Left lung (tissue), 10 donors: ENCODE data around the gene HAGHL. TPM values are rescaled to one million over a fixed set of nuclear protein-coding genes. Genes with fewer than 3 reads are reported as not detected.

Experiments used
- ATAC-seq: fragments of 200-7000 bp; cut with Tn5 transposase; one replicate; pipeline ENCODE4 v1.9.1; 2020; ENCODE audit warnings: moderate library complexity
- DNase-seq, 4 donors: peaks; one replicate each; pipeline ENCODE4 v3.0.0-alpha.2; 2013 to 2020
- H3K27ac ChIP-seq, 2 donors: fragments of 200-600 bp; sonication (generic) in 1 of 2; one replicate each; pipeline versions ENCODE4 v1.5.0 to v1.8.0; 2020 to 2021
- H3K27me3 ChIP-seq, 2 donors: fragments of 200-600 bp; sonication (generic) in 1 of 2; one replicate each; pipeline versions ENCODE4 v1.5.0 to v1.8.0; 2020 to 2021
- H3K36me3 ChIP-seq, 2 donors: fragments of 200-600 bp; sonication (generic) in 1 of 2; one replicate each; pipeline versions ENCODE4 v1.5.0 to v1.8.0; 2020 to 2021
- H3K4me1 ChIP-seq, 2 donors: fragments of 200-600 bp; one replicate each; pipeline ENCODE4 v1.8.0; 2021
- H3K4me3 ChIP-seq, 2 donors: fragments of 200-600 bp; sonication (generic) in 1 of 2; one replicate each; pipeline versions ENCODE4 v1.5.0 to v1.8.0; 2020 to 2021; ENCODE audit warnings: mild to moderate bottlenecking in 1 of 2
- H3K9me3 ChIP-seq, 2 donors: fragments of 200-600 bp; sonication (generic) in 1 of 2; one replicate each; pipeline versions ENCODE4 v1.5.0 to v1.8.0; 2020 to 2021
- intact Hi-C, 2 donors: fragments of 100-400 bp; cut with DNase I; formaldehyde crosslinking; loops; one replicate each; pipeline versions ENCODE4 v1.11.2 to v1.14.2; 2022
- polyA plus RNA-seq, 6 donors: library from polyadenylated mRNA; unstranded; fragments of 120-200 nt; gene quantifications; one replicate each; pipeline ENCODE4 v1.2.1, GENCODE V29; 2013; ENCODE audit not compliant: insufficient read length in 6 of 6
- total RNA-seq, 2 donors: library from RNA; stranded (reverse); fragmentation: NEBNext Ultra II Directional; extraction: Animal tissue kit (Norgen Biotek cat#: 25700); gene quantifications; one replicate each; pipeline ENCODE4 v1.2.1, GENCODE V29; 2021
- TF ChIP-seq, protein P1 (sequence below), 2 donors: fragments of 200-600 bp; sonication (generic) in 1 of 2; IDR thresholded peaks; one replicate each; pipeline versions ENCODE4 v1.5.0 to v1.8.0; 2021; ENCODE audit warnings: antibody characterized with exemption in 2 of 2
- donor health status: DM: no; HTN: yes; CAD: no.
- donor health status: DM: no; HTN: no; CAD: no.

HAGHL gene
- total and polyA plus RNA-seq, 8 donors = 2.4 to 9.9 (median 4.4) TPM

GRCh38 chr16:760065-760464 lies 33.2 kb downstream of the HAGHL start:
- ATAC-seq = peak; percentile 7
- Histone ChIP-seq H3K9me3 (no peaks in the 10 kb centered on the region), H3K27ac (peak overlapping the region; percentile 20 to 84), H3K4me1 (peaks cover 0 to 3% of the 10 kb centered on the region in 2 donors), H3K4me3 (no peak overlapping the region), H3K27me3 (peaks cover 0 to 40% of the 10 kb centered on the region in 2 donors), H3K36me3 (no peaks in the 10 kb centered on the region)
- intact Hi-C loops = no loop called here
- peak in 1 of 4 donors; percentile 68 for DNase-seq
- TF ChIP-seq, protein P1, sequence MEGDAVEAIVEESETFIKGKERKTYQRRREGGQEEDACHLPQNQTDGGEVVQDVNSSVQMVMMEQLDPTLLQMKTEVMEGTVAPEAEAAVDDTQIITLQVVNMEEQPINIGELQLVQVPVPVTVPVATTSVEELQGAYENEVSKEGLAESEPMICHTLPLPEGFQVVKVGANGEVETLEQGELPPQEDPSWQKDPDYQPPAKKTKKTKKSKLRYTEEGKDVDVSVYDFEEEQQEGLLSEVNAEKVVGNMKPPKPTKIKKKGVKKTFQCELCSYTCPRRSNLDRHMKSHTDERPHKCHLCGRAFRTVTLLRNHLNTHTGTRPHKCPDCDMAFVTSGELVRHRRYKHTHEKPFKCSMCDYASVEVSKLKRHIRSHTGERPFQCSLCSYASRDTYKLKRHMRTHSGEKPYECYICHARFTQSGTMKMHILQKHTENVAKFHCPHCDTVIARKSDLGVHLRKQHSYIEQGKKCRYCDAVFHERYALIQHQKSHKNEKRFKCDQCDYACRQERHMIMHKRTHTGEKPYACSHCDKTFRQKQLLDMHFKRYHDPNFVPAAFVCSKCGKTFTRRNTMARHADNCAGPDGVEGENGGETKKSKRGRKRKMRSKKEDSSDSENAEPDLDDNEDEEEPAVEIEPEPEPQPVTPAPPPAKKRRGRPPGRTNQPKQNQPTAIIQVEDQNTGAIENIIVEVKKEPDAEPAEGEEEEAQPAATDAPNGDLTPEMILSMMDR (IDR thresholded peaks at IDR 0.05) = no peak

- no peaks in the 10 kb centered on the region for H3K4me1 ChIP-seq
- DNase-seq (peak in 3 of 4 donors; percentile 48 to 84 (median 66)), ATAC-seq (peak; percentile 64)
- intact Hi-C loops = no loop called here
- peaks cover 0 to 38% of the 10 kb centered on the region in 2 donors for H3K27me3 ChIP-seq
- peak within 1 kb of the TSS; percentile 20 to 84 for H3K27ac ChIP-seq
- no peaks in the 10 kb centered on the region for H3K36me3 ChIP-seq
- H3K4me3 ChIP-seq = peak within 1 kb of the TSS; percentile 13 to 20
- TF ChIP-seq, protein P1 (IDR thresholded peaks at IDR 0.05) = no peak
- H3K9me3 ChIP-seq = no peaks in the 10 kb centered on the region
Observed at GRCh38 chr16:760545-761343, 33.8 kb downstream of the HAGHL start, which contains the start of gene MSLN. TSS of gene MSLN (plus strand) at chr16:760734. CDS start at chr16:762681, 1,947 bp downstream.

GRCh38 chr16:761625-762513 lies 35.0 kb downstream of the HAGHL start:
- no peaks in the 10 kb centered on the region for H3K9me3 ChIP-seq
- H3K27me3 ChIP-seq = peaks cover 0 to 38% of the 10 kb centered on the region in 2 donors
- DNase-seq = peak in 2 of 4 donors; percentile 32 to 79
- TF ChIP-seq, protein P1 (IDR thresholded peaks at IDR 0.05) = no peak
- H3K4me1 ChIP-seq = no peaks in the 10 kb centered on the region
- intact Hi-C loops = no loop called here
- ATAC-seq = peak; percentile 27
- H3K27ac ChIP-seq = no peak overlapping the region
- H3K36me3 ChIP-seq = no peaks in the 10 kb centered on the region
- H3K4me3 ChIP-seq = peak overlapping the region; percentile 13 to 20

DNA sequence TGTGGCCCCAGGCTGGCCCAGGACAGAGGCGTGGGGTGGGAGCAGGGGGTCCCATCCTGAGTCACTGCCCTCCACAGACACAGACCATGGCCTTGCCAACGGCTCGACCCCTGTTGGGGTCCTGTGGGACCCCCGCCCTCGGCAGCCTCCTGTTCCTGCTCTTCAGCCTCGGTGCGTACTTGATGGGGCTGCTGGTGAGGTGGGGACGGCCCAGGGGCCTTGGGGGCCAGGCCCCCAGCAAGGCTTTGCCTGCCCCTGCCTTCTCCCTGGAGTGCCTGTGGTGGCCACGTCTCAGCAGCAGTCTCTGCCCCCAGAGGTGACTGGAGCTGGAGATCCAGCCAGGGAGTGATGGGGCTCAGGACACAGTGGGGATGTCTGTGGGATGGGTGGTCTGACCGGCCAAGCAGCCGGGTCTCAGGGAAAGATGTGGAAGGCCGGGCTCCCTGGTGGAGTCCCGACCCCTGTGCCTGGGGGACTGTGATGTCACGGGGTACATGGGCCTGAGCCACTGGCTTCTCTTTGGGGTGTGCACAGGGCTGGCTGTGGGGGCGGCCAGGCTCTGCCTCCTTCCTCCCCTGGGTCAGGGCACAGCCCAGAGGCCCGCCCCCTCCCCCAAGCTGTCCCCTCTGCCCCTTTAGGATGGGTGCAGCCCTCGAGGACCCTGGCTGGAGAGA lies 35.8 kb downstream of the HAGHL start:
- H3K36me3 ChIP-seq = no peaks in the 10 kb centered on the region
- no peaks in the 10 kb centered on the region for H3K9me3 ChIP-seq
- no peaks in the 10 kb centered on the region for H3K4me1 ChIP-seq
- TF ChIP-seq, protein P1 (IDR thresholded peaks at IDR 0.05) = no peak
- intact Hi-C loops = no loop called here
- no peak for ATAC-seq
- peaks cover 0 to 38% of the 10 kb centered on the region in 2 donors for H3K27me3 ChIP-seq
- no peak overlapping the region for H3K4me3 ChIP-seq
- DNase-seq = no peak
- H3K27ac ChIP-seq = no peak overlapping the region
